Uterus (tissue), 2 donors: Measurements from ENCODE around the gene FER.

Experiments used
- POLR2A ChIP-seq, 2 donors: fragments of 450-650 bp; IDR thresholded peaks; one replicate each; pipeline ENCODE4 v1.6.1; 2016; ENCODE audit warnings: antibody characterized with exemption in 2 of 2, mild to moderate bottlenecking in 1 of 2, moderate library complexity in 1 of 2
- TF ChIP-seq, protein P1 (sequence below), 4 experiments: fragments of 200-600 bp in 2 of 4; fragments of 450-650 bp in 2 of 4; sonication (generic) in 2 of 4; IDR thresholded peaks; one replicate each; pipeline ENCODE4 v1.5.1; 2016 to 2019; ENCODE audit warnings: antibody characterized with exemption in 4 of 4, mild to moderate bottlenecking in 2 of 4, moderate library complexity in 1 of 4

- no peak for TF ChIP-seq POLR2A (IDR thresholded peaks at IDR 0.05)
- TF ChIP-seq, protein P1, sequence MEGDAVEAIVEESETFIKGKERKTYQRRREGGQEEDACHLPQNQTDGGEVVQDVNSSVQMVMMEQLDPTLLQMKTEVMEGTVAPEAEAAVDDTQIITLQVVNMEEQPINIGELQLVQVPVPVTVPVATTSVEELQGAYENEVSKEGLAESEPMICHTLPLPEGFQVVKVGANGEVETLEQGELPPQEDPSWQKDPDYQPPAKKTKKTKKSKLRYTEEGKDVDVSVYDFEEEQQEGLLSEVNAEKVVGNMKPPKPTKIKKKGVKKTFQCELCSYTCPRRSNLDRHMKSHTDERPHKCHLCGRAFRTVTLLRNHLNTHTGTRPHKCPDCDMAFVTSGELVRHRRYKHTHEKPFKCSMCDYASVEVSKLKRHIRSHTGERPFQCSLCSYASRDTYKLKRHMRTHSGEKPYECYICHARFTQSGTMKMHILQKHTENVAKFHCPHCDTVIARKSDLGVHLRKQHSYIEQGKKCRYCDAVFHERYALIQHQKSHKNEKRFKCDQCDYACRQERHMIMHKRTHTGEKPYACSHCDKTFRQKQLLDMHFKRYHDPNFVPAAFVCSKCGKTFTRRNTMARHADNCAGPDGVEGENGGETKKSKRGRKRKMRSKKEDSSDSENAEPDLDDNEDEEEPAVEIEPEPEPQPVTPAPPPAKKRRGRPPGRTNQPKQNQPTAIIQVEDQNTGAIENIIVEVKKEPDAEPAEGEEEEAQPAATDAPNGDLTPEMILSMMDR (IDR thresholded peaks at IDR 0.05): no peak
Observed at GRCh38 chr5:108946008-108946407, 198.3 kb downstream of the FER start.
